Adipocyte (in vitro differentiated cells): ENCODE data around the gene DCAF4.
A peak's percentile ranks its signal among the peaks of the same experiment; 100 is the strongest.
"Not testable (repeated sequence)": the region's sequence is repeated elsewhere in the genome, so short reads cannot be mapped to it uniquely, and the experiment has no call there.

Experiments used
- DNase-seq: peaks from one replicate; pipeline ENCODE4 v3.0.0-alpha.2; 2015; ENCODE audit warnings: low read depth
- H3K27me3 ChIP-seq: replicated peaks from 2 replicates; pipeline ENCODE4 v1.7.0; 2013; ENCODE audit warnings: mild to moderate bottlenecking, low read length, moderate library complexity; ENCODE audit not compliant: control insufficient read depth, insufficient read depth
- H3K36me3 ChIP-seq: 2 replicates; pipeline ENCODE4 v1.7.0; 2013; ENCODE audit warnings: low read length, mild to moderate bottlenecking, moderate library complexity; ENCODE audit not compliant: control insufficient read depth, insufficient read depth, severe bottlenecking
- H3K4me1 ChIP-seq: 2 replicates; pipeline ENCODE4 v1.7.0; 2013; ENCODE audit warnings: mild to moderate bottlenecking, low read length, moderate library complexity; ENCODE audit not compliant: control insufficient read depth, insufficient read depth
- H3K4me3 ChIP-seq: 2 replicates; pipeline ENCODE4 v1.7.0; 2013; ENCODE audit warnings: mild to moderate bottlenecking, low read length, moderate library complexity
- H3K9ac ChIP-seq: 2 replicates; pipeline ENCODE4 v1.7.0; 2013; ENCODE audit warnings: mild to moderate bottlenecking, low read length, moderate library complexity
- H3K9me3 ChIP-seq: 2 replicates; pipeline ENCODE4 v1.7.0; 2013; ENCODE audit warnings: mild to moderate bottlenecking, low read length, moderate library complexity; ENCODE audit not compliant: control insufficient read depth

The DCAF4 gene

GRCh38 chr14:72961016-72961415 lies 34.8 kb downstream of the DCAF4 start:
- not testable (repeated sequence) for H3K27me3 ChIP-seq, H3K9ac ChIP-seq

GRCh38 chr14:72961579-72962335 lies 35.5 kb downstream of the DCAF4 start:
- no peaks in the 10 kb centered on the region for H3K4me1 ChIP-seq
- peak; percentile 15 for DNase-seq
- H3K4me3 ChIP-seq = no peak overlapping the region
- H3K9ac ChIP-seq = no peak overlapping the region
- no peaks in the 10 kb centered on the region for H3K27me3 ChIP-seq
- peaks cover 43% of the 10 kb centered on the region for H3K36me3 ChIP-seq
- no peaks in the 10 kb centered on the region for H3K9me3 ChIP-seq

More at GRCh38 chr14:72961016-72961415, 34.8 kb downstream of the DCAF4 start:
- peaks cover 51% of the 10 kb centered on the region for H3K36me3 ChIP-seq
- H3K4me1 ChIP-seq, DNase-seq, H3K9me3 ChIP-seq, H3K4me3 ChIP-seq: not testable (repeated sequence)

- H3K9me3 ChIP-seq, H3K27me3 ChIP-seq, H3K4me3 ChIP-seq, H3K4me1 ChIP-seq, H3K9ac ChIP-seq: not testable (repeated sequence)
- peak; percentile 39 for DNase-seq
- H3K36me3 ChIP-seq = peaks cover 40% of the 10 kb centered on the region
These were observed 36.1 kb downstream of the DCAF4 start for GRCh38 chr14:72962336-72962754.

GRCh38 chr14:72962829-72963312 lies 36.6 kb downstream of the DCAF4 start:
- Histone ChIP-seq H3K4me1 (no peaks in the 10 kb centered on the region), H3K36me3 (peaks cover 38% of the 10 kb centered on the region), H3K27me3 (no peaks in the 10 kb centered on the region), H3K9ac (no peak overlapping the region), H3K9me3 (no peaks in the 10 kb centered on the region), H3K4me3 (no peak overlapping the region)
- DNase-seq = peak; percentile 38

- Histone ChIP-seq H3K4me1 (no peaks in the 10 kb centered on the region), H3K4me3 (no peak overlapping the region), H3K27me3 (no peaks in the 10 kb centered on the region), H3K9me3 (no peaks in the 10 kb centered on the region), H3K9ac (no peak overlapping the region), H3K36me3 (peaks cover 31% of the 10 kb centered on the region)
- no peak for DNase-seq
These were observed 39.0 kb downstream of the DCAF4 start for GRCh38 chr14:72965249-72965648.

- no peaks in the 10 kb centered on the region for H3K9me3 ChIP-seq
- H3K27me3 ChIP-seq = no peaks in the 10 kb centered on the region
- H3K36me3 ChIP-seq = peaks cover 34% of the 10 kb centered on the region
- DNase-seq = no peak
- no peak overlapping the region for H3K9ac ChIP-seq
- H3K4me3 ChIP-seq = no peak overlapping the region
- no peaks in the 10 kb centered on the region for H3K4me1 ChIP-seq
These were observed 39.8 kb downstream of the DCAF4 start for GRCh38 chr14:72966038-72966437.

- H3K36me3 ChIP-seq = peaks cover 50% of the 10 kb centered on the region
- H3K4me1 ChIP-seq = no peaks in the 10 kb centered on the region
- no peaks in the 10 kb centered on the region for H3K27me3 ChIP-seq
- DNase-seq = no peak
- H3K9ac ChIP-seq = no peak overlapping the region
- H3K4me3 ChIP-seq = no peak overlapping the region
- H3K9me3 ChIP-seq = no peaks in the 10 kb centered on the region
These were observed 42.1 kb downstream of the DCAF4 start for GRCh38 chr14:72968316-72968715.

GRCh38 chr14:72970058-72970630 lies 43.9 kb downstream of the DCAF4 start:
- Histone ChIP-seq H3K27me3 (no peaks in the 10 kb centered on the region), H3K4me1 (no peaks in the 10 kb centered on the region), H3K9me3 (no peaks in the 10 kb centered on the region), H3K36me3 (peaks cover 68% of the 10 kb centered on the region), H3K9ac (no peak overlapping the region), H3K4me3 (no peak overlapping the region)
- no peak for DNase-seq

- no peak for DNase-seq
- peaks cover 76% of the 10 kb centered on the region for H3K36me3 ChIP-seq
- H3K9ac ChIP-seq = no peak overlapping the region
- H3K27me3 ChIP-seq = no peaks in the 10 kb centered on the region
- no peaks in the 10 kb centered on the region for H3K4me1 ChIP-seq
- H3K4me3 ChIP-seq = no peak overlapping the region
- no peaks in the 10 kb centered on the region for H3K9me3 ChIP-seq
These were observed 44.7 kb downstream of the DCAF4 start for GRCh38 chr14:72970824-72971434.

- Histone ChIP-seq H3K36me3 (peaks cover 89% of the 10 kb centered on the region), H3K4me1 (no peaks in the 10 kb centered on the region), H3K9me3 (no peaks in the 10 kb centered on the region), H3K4me3 (no peak overlapping the region), H3K27me3 (no peaks in the 10 kb centered on the region), H3K9ac (no peak overlapping the region)
- DNase-seq = no peak
These were observed 48.4 kb downstream of the DCAF4 start for GRCh38 chr14:72974661-72975060.

- Histone ChIP-seq H3K9ac (no peak overlapping the region), H3K36me3 (peaks cover 84% of the 10 kb centered on the region), H3K9me3 (no peaks in the 10 kb centered on the region), H3K4me1 (no peaks in the 10 kb centered on the region), H3K4me3 (no peak overlapping the region), H3K27me3 (no peaks in the 10 kb centered on the region)
- no peak for DNase-seq
These were observed 49.5 kb downstream of the DCAF4 start for GRCh38 chr14:72975770-72976169.
